Smooth muscle cell (in vitro differentiated cells): ENCODE results near the gene PLK3. TPM values are rescaled to one million over a fixed set of nuclear protein-coding genes. Genes with fewer than 3 reads are reported as not detected.

ENCODE experiments used
- DNase-seq: peaks from one replicate; lab custom pipeline; 2025; ENCODE audit not compliant: unreplicated experiment; lab: John Stamatoyannopoulos, UW
- H2AFZ ChIP-seq: fragments of 200-600 bp; sonication (generic); 2 replicates; pipeline ENCODE4 v1.6.0; 2016; ENCODE audit warnings: antibody characterized with exemption, low read depth, mild to moderate bottlenecking
- H3F3A ChIP-seq: fragments of 200-600 bp; sonication (generic); 2 replicates; pipeline ENCODE4 v1.6.0; 2017; ENCODE audit warnings: antibody characterized with exemption, low read depth
- H3K27ac ChIP-seq: fragments of 200-600 bp; sonication (generic); 2 replicates; pipeline ENCODE4 v1.5.1; 2016; ENCODE audit warnings: low read depth, mild to moderate bottlenecking
- H3K27me3 ChIP-seq: fragments of 200-600 bp; sonication (generic); 2 replicates; pipeline ENCODE4 v1.6.1; 2016; ENCODE audit warnings: low read depth, mild to moderate bottlenecking
- H3K36me3 ChIP-seq: fragments of 200-600 bp; sonication (generic); 2 replicates; pipeline ENCODE4 v1.5.1; 2016; ENCODE audit warnings: low read depth
- H3K4me1 ChIP-seq: fragments of 200-600 bp; sonication (generic); 2 replicates; pipeline ENCODE4 v1.5.1; 2016; ENCODE audit warnings: low read depth
- H3K4me2 ChIP-seq: fragments of 200-600 bp; sonication (generic); 2 replicates; pipeline ENCODE4 v1.6.0; 2016; ENCODE audit warnings: mild to moderate bottlenecking
- H3K4me3 ChIP-seq: fragments of 200-600 bp; sonication (generic); 2 replicates; pipeline ENCODE4 v1.5.1; 2016; ENCODE audit warnings: mild to moderate bottlenecking
- H3K79me2 ChIP-seq: fragments of 200-600 bp; sonication (generic); 2 replicates; pipeline ENCODE4 v1.6.0; 2016; ENCODE audit warnings: low read depth, mild to moderate bottlenecking
- H3K9ac ChIP-seq: fragments of 200-600 bp; sonication (generic); 2 replicates; pipeline ENCODE4 v1.6.0; 2016; ENCODE audit warnings: low read depth
- H3K9me3 ChIP-seq: fragments of 200-600 bp; sonication (generic); replicated peaks from 2 replicates; pipeline ENCODE4 v1.5.1; 2016; ENCODE audit warnings: low read depth
- H4K20me1 ChIP-seq: fragments of 200-600 bp; sonication (generic); 2 replicates; pipeline ENCODE4 v1.6.0; 2016; ENCODE audit warnings: low read depth
- CTCF ChIP-seq: fragments of 200-600 bp; sonication (generic); IDR thresholded peaks from 2 replicates; pipeline ENCODE4 v1.5.1; 2017; ENCODE audit warnings: borderline replicate concordance, mild to moderate bottlenecking, antibody characterized with exemption; ENCODE audit not compliant: insufficient read depth, poor library complexity, severe bottlenecking
- WGBS: methylation state at CpG from one replicate; pipeline ENCODE4 v1.1.7; 2016; ENCODE audit warnings: low lambda C conversion rate; 5-methylcytosine and 5-hydroxymethylcytosine counted together
- polyA plus RNA-seq: library from polyadenylated mRNA; unstranded; fragments of >200 nt; fragmentation: Nextera tagmentation; extraction: Ambion mirVana; gene quantifications from 2 replicates; pipeline ENCODE4 v1.2.1, GENCODE V29; 2016
- total RNA-seq: library from RNA; depleted of rRNA; stranded (reverse); fragments of >200 nt; gene quantifications from 2 replicates; pipeline ENCODE4 v1.2.3, GENCODE V29; 2014

The PLK3 gene
- total and polyA plus RNA-seq, 2 experiments from 2014 or later = 39.7 to 42.0 TPM

- H2AFZ ChIP-seq = no peak overlapping the region
- no peaks in the 10 kb centered on the region for H3K27me3 ChIP-seq
- H4K20me1 ChIP-seq = peaks cover 5% of the 10 kb centered on the region
- no peaks in the 10 kb centered on the region for H3K9me3 ChIP-seq
- no peak overlapping the region for H3K9ac ChIP-seq
- H3K36me3 ChIP-seq = no peaks in the 10 kb centered on the region
- H3K27ac ChIP-seq = peak overlapping the region; percentile 71
- 95% methylated on average over 11 of the region's 11 CpGs for WGBS
- TF ChIP-seq CTCF = no peak
- H3K4me1 ChIP-seq = peaks cover 15% of the 10 kb centered on the region
- no peak for DNase-seq
- H3K79me2 ChIP-seq = no peaks in the 10 kb centered on the region
- no peak overlapping the region for H3K4me3 ChIP-seq
- no peak overlapping the region for H3K4me2 ChIP-seq
- peaks cover 19% of the 10 kb centered on the region for H3F3A ChIP-seq
These were observed 17.8 kb downstream of the PLK3 start for GRCh38 chr1:44817771-44818495.

- Histone ChIP-seq H3K4me2 (peak overlapping the region; percentile 78), H3K4me1 (peaks cover 15% of the 10 kb centered on the region), H3K27me3 (no peaks in the 10 kb centered on the region), H3K9me3 (no peaks in the 10 kb centered on the region), H2AFZ (no peak overlapping the region), H3F3A (peaks cover 19% of the 10 kb centered on the region), H3K36me3 (no peaks in the 10 kb centered on the region), H3K27ac (peak overlapping the region; percentile 71), H3K79me2 (no peaks in the 10 kb centered on the region), H4K20me1 (no peaks in the 10 kb centered on the region), H3K9ac (peak overlapping the region; percentile 7), H3K4me3 (peak overlapping the region; percentile 39)
- 11% methylated on average over 13 of the region's 13 CpGs for WGBS
- no peak for TF ChIP-seq CTCF
- DNase-seq = no peak
These were observed 19.0 kb downstream of the PLK3 start for GRCh38 chr1:44819196-44819607.

- H3K9ac ChIP-seq = peak overlapping the region; percentile 80
- H3K27me3 ChIP-seq = no peaks in the 10 kb centered on the region
- H3K4me2 ChIP-seq = peak overlapping the region; percentile 78
- H2AFZ ChIP-seq = no peak overlapping the region
- peak overlapping the region; percentile 39 for H3K4me3 ChIP-seq
- H3K36me3 ChIP-seq = no peaks in the 10 kb centered on the region
- no peaks in the 10 kb centered on the region for H3K9me3 ChIP-seq
- H3K79me2 ChIP-seq = no peaks in the 10 kb centered on the region
- WGBS = 2% methylated on average over 33 of the region's 33 CpGs
- no peaks in the 10 kb centered on the region for H4K20me1 ChIP-seq
- peaks cover 19% of the 10 kb centered on the region for H3F3A ChIP-seq
- no peak for DNase-seq
- H3K27ac ChIP-seq = peak overlapping the region; percentile 71
- no peak for TF ChIP-seq CTCF
- peaks cover 15% of the 10 kb centered on the region for H3K4me1 ChIP-seq
These were observed 19.6 kb downstream of the PLK3 start for GRCh38 chr1:44819608-44820327.
